Mesenchymal stem cell (in vitro differentiated cells and primary cell): ENCODE results near the gene PGF.

Experiments
- DNase-seq: peaks from one replicate; pipeline ENCODE4 v3.0.0-alpha.2; 2013
- H2AFZ ChIP-seq: one replicate; pipeline ENCODE4 v1.6.1; 2013; ENCODE audit warnings: low read depth, mild to moderate bottlenecking, control low read depth, inconsistent platforms, low read length, moderate library complexity
- H2AK5ac ChIP-seq: 2 replicates; pipeline ENCODE4 v1.6.1; 2013; ENCODE audit warnings: low read length, moderate library complexity, mild to moderate bottlenecking, inconsistent platforms; ENCODE audit not compliant: severe bottlenecking
- H2BK120ac ChIP-seq: one replicate; pipeline ENCODE4 v1.6.1; 2013; ENCODE audit warnings: low read depth, mild to moderate bottlenecking, inconsistent platforms, low read length, moderate library complexity
- H2BK12ac ChIP-seq, 2 experiments: one replicate each; pipeline ENCODE4 v1.6.1; 2013; ENCODE audit warnings: inconsistent platforms in 2 of 2, low read length in 2 of 2, mild to moderate bottlenecking in 2 of 2, moderate library complexity in 2 of 2, control low read depth in 1 of 2
- H2BK15ac ChIP-seq: one replicate; pipeline ENCODE4 v1.6.1; 2013; ENCODE audit warnings: mild to moderate bottlenecking, low read depth, inconsistent platforms; ENCODE audit not compliant: poor library complexity, severe bottlenecking
- H2BK5ac ChIP-seq: 2 replicates; pipeline ENCODE4 v1.6.1; 2013; ENCODE audit warnings: low read depth, mild to moderate bottlenecking, low read length, control low read depth, inconsistent platforms; ENCODE audit not compliant: poor library complexity, severe bottlenecking
- H3K14ac ChIP-seq, 2 experiments: one replicate each; pipeline ENCODE4 v1.6.1; 2013; ENCODE audit warnings: inconsistent platforms in 2 of 2, low read length in 2 of 2, control low read depth in 1 of 2, mild to moderate bottlenecking in 1 of 2, moderate library complexity in 1 of 2
- H3K18ac ChIP-seq, 2 experiments: one replicate each; pipeline ENCODE4 v1.6.1; 2013; ENCODE audit warnings: inconsistent platforms in 2 of 2, low read length in 2 of 2, control low read depth in 1 of 2, low read depth in 1 of 2, mild to moderate bottlenecking in 1 of 2
- H3K23ac ChIP-seq, 2 experiments: one replicate each; pipeline ENCODE4 v1.6.1; 2013; ENCODE audit warnings: inconsistent platforms in 2 of 2, low read length in 2 of 2, mild to moderate bottlenecking in 2 of 2, moderate library complexity in 2 of 2, control low read depth in 1 of 2
- H3K27ac ChIP-seq: 2 replicates; pipeline ENCODE4 v1.5.1; 2013; ENCODE audit warnings: mild to moderate bottlenecking, moderate library complexity, low read length, control low read depth, inconsistent platforms; ENCODE audit not compliant: poor library complexity, severe bottlenecking
- H3K27me3 ChIP-seq, 2 experiments: 2 replicates each; pipeline versions ENCODE4 v1.6.1 to v1.7.0; 2013; ENCODE audit warnings: low read length in 2 of 2, mild to moderate bottlenecking in 2 of 2, moderate library complexity in 2 of 2, control low read depth in 1 of 2, inconsistent platforms in 1 of 2; ENCODE audit not compliant: control insufficient read depth in 1 of 2, insufficient read depth in 1 of 2
- H3K36me3 ChIP-seq, 2 experiments: 2 replicates each; pipeline versions ENCODE4 v1.6.1 to v1.7.0; 2013; ENCODE audit warnings: low read length in 2 of 2, control low read depth in 1 of 2, inconsistent platforms in 1 of 2, low read depth in 1 of 2, mild to moderate bottlenecking in 1 of 2; ENCODE audit not compliant: insufficient read depth in 2 of 2, control insufficient read depth in 1 of 2
- H3K4ac ChIP-seq, 2 experiments: one replicate each; pipeline ENCODE4 v1.6.1; 2013; ENCODE audit warnings: inconsistent platforms in 2 of 2, low read length in 2 of 2, mild to moderate bottlenecking in 2 of 2, moderate library complexity in 2 of 2, control low read depth in 1 of 2, low read depth in 1 of 2
- H3K4me1 ChIP-seq: 2 replicates; pipeline ENCODE4 v1.6.1; 2013; ENCODE audit warnings: low read depth, low read length, control low read depth; ENCODE audit not compliant: control insufficient read depth, insufficient read depth
- H3K4me2 ChIP-seq: 2 replicates; pipeline ENCODE4 v1.6.1; 2013; ENCODE audit warnings: low read length, mild to moderate bottlenecking, inconsistent platforms; ENCODE audit not compliant: poor library complexity, severe bottlenecking
- H3K4me3 ChIP-seq, 2 experiments: 2 replicates each; pipeline versions ENCODE4 v1.5.1 to v1.7.0; 2013; ENCODE audit warnings: low read length in 2 of 2, mild to moderate bottlenecking in 2 of 2, control low read depth in 1 of 2, low read depth in 1 of 2; ENCODE audit not compliant: insufficient read depth in 1 of 2
- H3K79me1 ChIP-seq: replicated peaks from 2 replicates; pipeline ENCODE4 v1.6.1; 2013; ENCODE audit warnings: mild to moderate bottlenecking, control low read depth, low read length, inconsistent platforms; ENCODE audit not compliant: poor library complexity, severe bottlenecking
- H3K9ac ChIP-seq: 2 replicates; pipeline ENCODE4 v1.7.0; 2013; ENCODE audit warnings: mild to moderate bottlenecking, low read length, moderate library complexity
- H3K9me3 ChIP-seq: 2 replicates; pipeline ENCODE4 v1.7.0; 2013; ENCODE audit warnings: mild to moderate bottlenecking, low read length; ENCODE audit not compliant: control insufficient read depth
- H4K8ac ChIP-seq: one replicate; pipeline ENCODE4 v1.6.1; 2013; ENCODE audit warnings: inconsistent platforms, mild to moderate bottlenecking, low read length, moderate library complexity
- H4K91ac ChIP-seq: one replicate; pipeline ENCODE4 v1.6.1; 2013; ENCODE audit warnings: mild to moderate bottlenecking, low read length, inconsistent platforms
- WGBS: methylation state at CpG from one replicate; pipeline ENCODE4 v1.1.7; 2013; ENCODE audit warnings: mixed read lengths; 5-methylcytosine and 5-hydroxymethylcytosine counted together

The PGF gene

GRCh38 chr14:74929242-74929641, 26.2 kb downstream of the PGF start:
- H3K18ac ChIP-seq = peak overlapping the region in 1 of 2 experiments; percentile 21
- H2BK15ac ChIP-seq = no peak overlapping the region
- H3K4me2 ChIP-seq = no peak overlapping the region
- whole genome bisulfite sequencing = 78% methylated on average over 6 of the region's 6 CpGs
- no peak overlapping the region for H2AK5ac ChIP-seq
- peak overlapping the region in 1 of 2 experiments; percentile 41 for H3K14ac ChIP-seq
- H3K4me3 ChIP-seq = no peak overlapping the region
- no peak overlapping the region for H3K4ac ChIP-seq
- H3K9me3 ChIP-seq = no peaks in the 10 kb centered on the region
- no peak overlapping the region for H3K27ac ChIP-seq
- no peak overlapping the region for H2AFZ ChIP-seq
- no peak overlapping the region for H4K8ac ChIP-seq
- no peak for DNase-seq
- H3K27me3 ChIP-seq = peaks cover 0 to 10% of the 10 kb centered on the region in 2 experiments
- no peaks in the 10 kb centered on the region for H3K79me1 ChIP-seq
- no peaks in the 10 kb centered on the region for H3K4me1 ChIP-seq
- H3K9ac ChIP-seq = no peak overlapping the region
- H3K36me3 ChIP-seq = no peaks in the 10 kb centered on the region
- H3K23ac ChIP-seq = no peak overlapping the region
- no peak overlapping the region for H4K91ac ChIP-seq
- no peak overlapping the region for H2BK5ac ChIP-seq
- H2BK12ac ChIP-seq = no peak overlapping the region
- H2BK120ac ChIP-seq = no peak overlapping the region

DNA sequence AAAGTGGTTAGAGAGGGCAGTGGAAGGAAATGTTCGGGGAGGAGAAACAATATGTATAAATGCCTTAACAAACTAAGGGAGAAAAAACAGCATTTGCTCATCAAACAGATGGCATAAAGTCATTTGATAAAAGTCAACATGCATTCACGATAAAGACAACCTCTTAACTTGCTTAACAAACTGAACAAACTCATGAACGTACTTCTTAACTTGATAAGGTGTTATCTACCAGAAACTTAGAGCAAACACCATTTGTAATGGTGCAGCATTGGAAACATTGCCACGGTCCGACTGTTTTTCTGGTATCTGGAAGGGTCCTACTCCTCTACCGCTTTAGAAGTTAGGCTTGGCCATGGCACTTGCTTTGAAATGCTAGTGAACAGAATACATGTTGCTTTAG, 28.2 kb downstream of the PGF start:
- Histone ChIP-seq H3K27ac (no peak overlapping the region), H2BK15ac (no peak overlapping the region), H4K8ac (no peak overlapping the region), H2AFZ (no peak overlapping the region), H3K36me3 (no peaks in the 10 kb centered on the region), H3K79me1 (no peaks in the 10 kb centered on the region), H3K4me3 (no peak overlapping the region), H3K4ac (no peak overlapping the region), H2AK5ac (no peak overlapping the region), H4K91ac (no peak overlapping the region), H3K23ac (no peak overlapping the region), H3K4me1 (peaks cover 7% of the 10 kb centered on the region), H3K4me2 (no peak overlapping the region), H2BK5ac (no peak overlapping the region), H3K27me3 (peaks cover 0 to 7% of the 10 kb centered on the region in 2 experiments), H2BK120ac (no peak overlapping the region), H3K9me3 (no peaks in the 10 kb centered on the region), H3K14ac (no peak overlapping the region), H3K18ac (no peak overlapping the region), H3K9ac (no peak overlapping the region), H2BK12ac (no peak overlapping the region)
- DNase-seq = no peak
- 88% methylated on average over 5 of the region's 6 CpGs for WGBS

- DNase-seq = no peak
- no peaks in the 10 kb centered on the region for H3K36me3 ChIP-seq
- H3K27ac ChIP-seq = no peak overlapping the region
- H2BK12ac ChIP-seq = no peak overlapping the region
- H3K9ac ChIP-seq = no peak overlapping the region
- no peak overlapping the region for H2BK5ac ChIP-seq
- no peak overlapping the region for H2BK15ac ChIP-seq
- no peak overlapping the region for H3K4me3 ChIP-seq
- peaks cover 0 to 7% of the 10 kb centered on the region in 2 experiments for H3K27me3 ChIP-seq
- no peaks in the 10 kb centered on the region for H3K79me1 ChIP-seq
- H3K9me3 ChIP-seq = no peaks in the 10 kb centered on the region
- no peak overlapping the region for H3K23ac ChIP-seq
- no peak overlapping the region for H2AFZ ChIP-seq
- H3K18ac ChIP-seq = no peak overlapping the region
- H3K4ac ChIP-seq = no peak overlapping the region
- H2BK120ac ChIP-seq = no peak overlapping the region
- H3K14ac ChIP-seq = peak overlapping the region in 1 of 2 experiments; percentile 72
- no peak overlapping the region for H4K91ac ChIP-seq
- H3K4me2 ChIP-seq = no peak overlapping the region
- no peak overlapping the region for H4K8ac ChIP-seq
- no peak overlapping the region for H2AK5ac ChIP-seq
- 85% methylated on average over 11 of the region's 11 CpGs for WGBS
- H3K4me1 ChIP-seq = peaks cover 17% of the 10 kb centered on the region
Measured at GRCh38 chr14:74924061-74924460, 31.3 kb downstream of the PGF start.

DNA sequence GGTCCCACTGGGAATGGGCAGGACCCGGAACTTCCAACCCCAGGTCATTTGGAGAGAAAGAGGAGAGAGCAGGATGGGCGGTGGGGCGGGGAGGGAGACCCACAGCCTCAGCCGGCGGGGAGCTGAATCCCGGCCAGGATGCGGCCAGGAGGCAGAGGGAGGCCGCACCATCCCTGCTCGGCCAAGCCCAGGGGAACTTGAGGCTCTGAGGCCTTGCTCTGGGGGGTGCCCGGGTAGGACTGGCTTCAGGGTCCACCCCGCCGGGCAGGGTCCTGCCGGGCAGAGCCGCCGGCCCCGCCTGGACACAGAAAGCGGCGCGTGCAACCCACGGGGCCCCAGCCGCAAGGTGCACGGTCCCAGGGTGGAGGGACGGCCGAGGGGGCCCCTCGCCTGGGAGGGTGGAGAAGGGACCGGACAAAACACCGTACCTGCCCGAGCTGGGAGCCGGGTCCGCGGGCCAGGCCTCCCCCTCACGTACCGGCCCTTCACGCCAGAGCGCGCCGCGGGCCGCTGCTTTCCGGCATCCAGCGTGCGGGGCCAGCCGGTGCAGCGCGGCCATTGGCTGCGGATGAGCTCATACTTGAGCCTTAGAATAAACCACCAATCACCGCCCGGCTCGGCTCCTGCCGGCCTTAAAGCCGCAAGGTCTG, 32.5 kb downstream of the PGF start, which contains the start of gene RPS6KL1:
Gene RPS6KL1, minus strand, starts transcription at position 509 of the 650 bp plus-strand sequence. CDS start 1,719 bp downstream, outside the sequence.
- Histone ChIP-seq H3K27me3 (peaks cover 0 to 7% of the 10 kb centered on the region in 2 experiments), H2BK12ac (no peak within 1 kb of the TSS), H3K14ac (peak within 1 kb of the TSS in 1 of 2 experiments; percentile 72), H2BK5ac (no peak within 1 kb of the TSS), H3K4me1 (peaks cover 25% of the 10 kb centered on the region), H3K27ac (no peak within 1 kb of the TSS), H3K4me2 (peak within 1 kb of the TSS; percentile 84), H2BK15ac (no peak within 1 kb of the TSS), H2AFZ (peak within 1 kb of the TSS; percentile 54), H3K23ac (peak within 1 kb of the TSS in 1 of 2 experiments; percentile 90), H3K36me3 (peaks cover 0 to 2% of the 10 kb centered on the region in 2 experiments), H3K18ac (peak within 1 kb of the TSS in 1 of 2 experiments; percentile 5), H3K79me1 (no peaks in the 10 kb centered on the region), H3K4ac (no peak within 1 kb of the TSS), H4K8ac (no peak within 1 kb of the TSS), H3K9me3 (no peaks in the 10 kb centered on the region), H4K91ac (no peak within 1 kb of the TSS), H2BK120ac (no peak within 1 kb of the TSS), H3K9ac (peak within 1 kb of the TSS; percentile 61), H3K4me3 (peak within 1 kb of the TSS; percentile 59 to 78), H2AK5ac (no peak within 1 kb of the TSS)
- DNase-seq = peak; percentile 84
- WGBS = 2% methylated on average over 51 of the region's 51 CpGs
